Tibial nerve (tissue), 4 donors: ENCODE measurements around the gene DPM2. TPM values are rescaled to one million over a fixed set of nuclear protein-coding genes. Genes with fewer than 3 reads are reported as not detected.

Experiments used
- DNase-seq, 2 donors: peaks; one replicate each; pipeline ENCODE4 v3.0.0-alpha.2; 2019; ENCODE audit warnings: low spot score in 2 of 2
- H3K27ac ChIP-seq, 4 donors: fragments of 200-600 bp; sonication (generic) in 3 of 4; one replicate each; pipeline ENCODE4 v1.5.1; 2017 to 2019; ENCODE audit warnings: mild to moderate bottlenecking in 1 of 4
- H3K27me3 ChIP-seq, 2 donors: fragments of 200-600 bp; sonication (generic) in 1 of 2; one replicate each; pipeline versions ENCODE4 v1.5.1 to v1.6.0; 2017 to 2019
- H3K36me3 ChIP-seq, 3 donors: fragments of 200-600 bp; sonication (generic); one replicate each; pipeline ENCODE4 v1.5.1; 2018 to 2019
- H3K4me1 ChIP-seq, 4 donors: fragments of 200-600 bp; sonication (generic) in 3 of 4; one replicate each; pipeline ENCODE4 v1.5.1; 2017 to 2019
- H3K4me3 ChIP-seq, 4 donors: fragments of 200-600 bp; sonication (generic) in 3 of 4; one replicate each; pipeline ENCODE4 v1.5.1; 2017 to 2019; ENCODE audit warnings: mild to moderate bottlenecking in 1 of 4, moderate library complexity in 1 of 4
- H3K9me3 ChIP-seq, 4 donors: fragments of 200-600 bp; sonication (generic) in 3 of 4; one replicate each; pipeline ENCODE4 v1.5.1; 2017 to 2019
- EP300 ChIP-seq, 2 donors: sonication (generic); formaldehyde crosslinking; IDR thresholded peaks; one replicate each; pipeline ENCODE4 v1.6.1; 2017; ENCODE audit warnings: antibody characterized with exemption in 2 of 2, mild to moderate bottlenecking in 1 of 2
- POLR2A ChIP-seq, 2 donors: fragments of 450-650 bp; IDR thresholded peaks; one replicate each; pipeline ENCODE4 v1.6.1; 2017; ENCODE audit warnings: antibody characterized with exemption in 2 of 2, mild to moderate bottlenecking in 2 of 2, moderate library complexity in 2 of 2
- WGBS, 2 donors: methylation state at CpG; one replicate each; pipeline ENCODE4 v1.1.5; 2018; 5-methylcytosine and 5-hydroxymethylcytosine counted together
- total RNA-seq, 4 donors: library from RNA; depleted of rRNA; stranded (reverse); fragments of >200 nt; gene quantifications; one replicate each; pipeline ENCODE4 v1.1.0, GENCODE V29; 2016
- TF ChIP-seq, protein P1 (sequence below), 5 experiments: fragments of 200-600 bp in 3 of 5; fragments of 450-650 bp in 2 of 5; sonication (generic) in 3 of 5; IDR thresholded peaks; one replicate each; pipeline ENCODE4 v1.5.1; 2016 to 2019; ENCODE audit warnings: antibody characterized with exemption in 5 of 5, mild to moderate bottlenecking in 3 of 5, moderate library complexity in 2 of 5

Gene DPM2
- total RNA-seq, 4 donors from 2014 or later: 9.0 to 21.9 (median 14.7) TPM

DNA sequence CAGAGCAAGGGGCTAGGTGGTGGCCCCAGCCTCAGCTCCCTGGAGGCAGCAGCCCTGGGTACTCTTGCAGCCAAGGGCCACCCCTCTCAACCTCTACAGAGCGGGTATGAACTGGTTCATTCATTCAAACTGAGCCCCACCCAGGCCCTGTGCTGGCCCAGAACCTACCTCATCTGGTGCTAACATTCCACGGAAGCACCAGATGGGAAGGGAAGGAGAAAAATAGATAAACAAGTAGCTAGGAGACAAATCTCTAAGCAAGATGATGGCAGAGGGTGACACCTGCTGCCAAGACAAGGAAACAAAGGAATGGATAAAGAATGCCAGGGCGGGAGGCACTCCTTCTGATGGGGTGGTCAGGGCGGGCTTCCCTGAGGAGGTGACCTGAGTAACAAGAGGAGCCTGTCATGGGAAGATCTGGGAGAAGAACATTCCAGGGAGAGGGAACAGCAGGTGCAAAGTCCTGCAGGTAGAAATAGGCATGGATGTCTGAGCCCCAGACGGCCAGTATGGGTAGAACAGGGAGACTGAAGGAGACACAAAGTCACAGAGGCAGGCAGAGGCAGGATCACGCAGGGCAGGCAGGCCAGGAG is 26.9 kb downstream of the DPM2 start:
- TF ChIP-seq POLR2A (IDR thresholded peaks at IDR 0.05): no peak
- TF ChIP-seq, protein P1, sequence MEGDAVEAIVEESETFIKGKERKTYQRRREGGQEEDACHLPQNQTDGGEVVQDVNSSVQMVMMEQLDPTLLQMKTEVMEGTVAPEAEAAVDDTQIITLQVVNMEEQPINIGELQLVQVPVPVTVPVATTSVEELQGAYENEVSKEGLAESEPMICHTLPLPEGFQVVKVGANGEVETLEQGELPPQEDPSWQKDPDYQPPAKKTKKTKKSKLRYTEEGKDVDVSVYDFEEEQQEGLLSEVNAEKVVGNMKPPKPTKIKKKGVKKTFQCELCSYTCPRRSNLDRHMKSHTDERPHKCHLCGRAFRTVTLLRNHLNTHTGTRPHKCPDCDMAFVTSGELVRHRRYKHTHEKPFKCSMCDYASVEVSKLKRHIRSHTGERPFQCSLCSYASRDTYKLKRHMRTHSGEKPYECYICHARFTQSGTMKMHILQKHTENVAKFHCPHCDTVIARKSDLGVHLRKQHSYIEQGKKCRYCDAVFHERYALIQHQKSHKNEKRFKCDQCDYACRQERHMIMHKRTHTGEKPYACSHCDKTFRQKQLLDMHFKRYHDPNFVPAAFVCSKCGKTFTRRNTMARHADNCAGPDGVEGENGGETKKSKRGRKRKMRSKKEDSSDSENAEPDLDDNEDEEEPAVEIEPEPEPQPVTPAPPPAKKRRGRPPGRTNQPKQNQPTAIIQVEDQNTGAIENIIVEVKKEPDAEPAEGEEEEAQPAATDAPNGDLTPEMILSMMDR (IDR thresholded peaks at IDR 0.05): peak in 3 of 5 experiments; percentile 10 to 34 (median 13)
- 62 to 63% methylated on average over 6 of the region's 6 CpGs for WGBS, 2 donors
- no peaks in the 10 kb centered on the region for H3K27me3 ChIP-seq
- H3K9me3 ChIP-seq: no peaks in the 10 kb centered on the region
- H3K4me1 ChIP-seq: peaks cover 0 to 49% (median 26%) of the 10 kb centered on the region in 4 donors
- H3K27ac ChIP-seq: peak overlapping the region in 3 of 4 donors; percentile 46 to 60 (median 53)
- peaks cover 0 to 64% (median 0%) of the 10 kb centered on the region in 3 donors for H3K36me3 ChIP-seq
- DNase-seq: no peak
- H3K4me3 ChIP-seq: no peak overlapping the region

DNA sequence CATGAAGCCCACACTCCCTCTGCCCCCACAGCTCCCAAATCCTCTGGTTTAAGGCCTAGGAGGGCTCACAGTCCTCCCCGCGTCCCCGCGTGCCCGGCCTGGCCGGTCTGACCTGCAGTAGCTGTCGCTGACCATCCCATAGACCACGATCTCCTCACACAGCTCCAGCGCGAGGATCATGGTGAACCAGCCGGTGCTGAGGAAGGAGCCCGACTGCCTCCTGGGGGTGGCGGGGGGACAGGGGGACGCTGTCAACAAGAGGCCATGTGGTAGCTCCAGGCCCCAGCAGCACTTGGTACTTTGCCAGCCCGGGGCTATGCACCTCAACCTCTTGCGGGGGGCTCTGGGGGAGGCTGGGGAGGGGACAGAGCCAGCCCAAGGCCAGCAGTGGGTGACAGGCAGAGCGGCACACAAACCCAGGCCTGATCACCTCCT is 27.8 kb downstream of the DPM2 start:
- Histone ChIP-seq H3K36me3 (peaks cover 0 to 64% (median 0%) of the 10 kb centered on the region in 3 donors), H3K4me1 (peaks cover 0 to 50% (median 30%) of the 10 kb centered on the region in 4 donors), H3K27ac (peak overlapping the region; percentile 2 to 53 (median 36)), H3K9me3 (no peaks in the 10 kb centered on the region), H3K27me3 (no peaks in the 10 kb centered on the region), H3K4me3 (no peak overlapping the region)
- TF ChIP-seq, protein P1 (IDR thresholded peaks at IDR 0.05): no peak
- TF ChIP-seq EP300 (IDR thresholded peaks at IDR 0.05) (no peak), POLR2A (IDR thresholded peaks at IDR 0.05) (no peak)
- WGBS, 2 donors: 84 to 87% methylated on average over 16 of the region's 17 CpGs
- no peak for DNase-seq

DNA sequence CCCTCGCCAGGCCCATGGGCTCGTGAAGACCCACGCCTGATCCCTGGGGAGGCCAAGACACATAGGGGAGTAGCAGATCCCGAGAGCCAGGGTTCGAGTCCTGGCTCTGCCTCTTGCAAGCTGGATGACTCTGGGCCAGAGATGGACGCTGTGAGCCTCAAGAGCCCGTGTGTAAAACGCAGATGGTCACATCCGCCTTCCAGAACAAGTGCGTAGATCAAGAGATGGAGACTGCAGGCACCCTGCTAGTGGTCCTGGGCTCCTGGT is 29.1 kb downstream of the DPM2 start:
- Histone ChIP-seq H3K27ac (peak overlapping the region in 2 of 4 donors; percentile 87 to 88), H3K9me3 (no peaks in the 10 kb centered on the region), H3K27me3 (no peaks in the 10 kb centered on the region), H3K36me3 (peaks cover 0 to 53% (median 0%) of the 10 kb centered on the region in 3 donors), H3K4me1 (peaks cover 0 to 59% (median 41%) of the 10 kb centered on the region in 4 donors), H3K4me3 (no peak overlapping the region)
- 91 to 97% methylated on average over 9 to 10 of the region's 10 CpGs for WGBS, 2 donors
- no peak for DNase-seq
- TF ChIP-seq, protein P1 (IDR thresholded peaks at IDR 0.05): no peak
- TF ChIP-seq EP300 (IDR thresholded peaks at IDR 0.05) (no peak), POLR2A (IDR thresholded peaks at IDR 0.05) (no peak)

DNA sequence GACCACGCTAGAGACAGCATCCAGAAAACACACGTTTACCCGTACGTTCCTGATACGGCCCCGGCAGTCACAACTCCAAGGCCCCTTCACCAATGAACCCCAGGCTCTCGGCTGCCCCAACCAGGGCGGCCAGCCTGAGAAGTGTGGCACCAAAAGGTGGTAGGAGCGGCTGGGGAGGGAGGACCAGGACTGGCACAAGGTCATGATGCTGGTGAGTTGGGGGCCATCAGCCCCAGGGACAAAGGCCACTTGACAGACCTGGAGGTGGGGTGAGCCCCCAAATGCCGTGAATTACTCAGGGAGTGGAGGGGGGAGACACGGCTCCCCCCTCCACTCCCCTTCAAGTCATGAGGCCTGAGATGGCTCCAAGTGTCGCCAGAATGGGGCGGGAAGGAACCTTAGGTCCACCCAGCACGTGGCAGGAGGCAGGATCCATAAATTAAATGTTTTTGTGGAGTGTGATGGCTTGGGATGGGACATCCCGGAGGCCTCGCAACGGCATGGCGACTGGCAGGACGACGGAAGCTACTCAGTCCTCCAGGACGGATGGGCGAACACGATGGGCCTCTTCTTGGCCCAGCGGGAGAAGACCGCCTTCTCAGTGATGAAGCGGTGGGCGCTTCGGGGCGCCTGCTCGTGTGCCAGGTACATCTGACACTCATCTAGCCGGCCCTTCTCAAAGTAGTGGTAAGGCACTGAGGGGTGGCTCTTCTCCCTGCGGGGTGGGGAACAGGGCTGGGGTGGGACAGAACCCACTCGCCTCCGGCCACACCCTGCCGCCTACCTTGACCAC is 29.6 kb downstream of the DPM2 start:
- Histone ChIP-seq H3K27me3 (no peaks in the 10 kb centered on the region), H3K27ac (peak overlapping the region in 3 of 4 donors; percentile 87 to 88 (median 88)), H3K9me3 (no peaks in the 10 kb centered on the region), H3K36me3 (peaks cover 0 to 48% (median 0%) of the 10 kb centered on the region in 3 donors), H3K4me1 (peaks cover 0 to 65% (median 47%) of the 10 kb centered on the region in 4 donors), H3K4me3 (no peak overlapping the region)
- TF ChIP-seq EP300 (IDR thresholded peaks at IDR 0.05) (no peak), POLR2A (IDR thresholded peaks at IDR 0.05) (no peak)
- TF ChIP-seq, protein P1 (IDR thresholded peaks at IDR 0.05): no peak
- DNase-seq: no peak
- WGBS, 2 donors: 87 to 88% methylated on average over 34 of the region's 35 CpGs

DNA sequence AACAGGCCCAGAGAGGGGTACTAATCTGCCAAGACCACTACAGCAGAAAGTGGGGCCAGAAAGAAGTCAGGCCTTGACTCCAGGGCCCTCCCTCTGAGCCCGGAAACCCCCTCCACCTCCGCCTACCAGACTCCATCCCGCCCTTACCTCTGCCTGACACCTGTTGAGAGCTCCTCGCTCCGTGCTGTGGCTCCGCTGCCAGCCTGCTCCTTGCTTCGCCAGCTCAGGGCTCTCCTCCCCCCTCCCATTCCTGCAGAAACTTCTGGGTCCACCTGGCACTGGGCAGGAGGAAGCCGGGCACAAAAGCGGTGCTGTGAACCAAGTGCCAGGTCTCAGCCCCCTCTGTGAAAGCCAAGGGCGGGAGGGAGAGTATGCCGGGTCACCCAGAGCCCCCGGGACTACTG is 31.9 kb downstream of the DPM2 start:
- no peaks in the 10 kb centered on the region for H3K9me3 ChIP-seq
- H3K4me1 ChIP-seq: peaks cover 0 to 82% (median 51%) of the 10 kb centered on the region in 4 donors
- DNase-seq: no peak
- no peak overlapping the region for H3K4me3 ChIP-seq
- no peaks in the 10 kb centered on the region for H3K27me3 ChIP-seq
- TF ChIP-seq EP300 (IDR thresholded peaks at IDR 0.05) (no peak), POLR2A (IDR thresholded peaks at IDR 0.05) (no peak)
- TF ChIP-seq, protein P1 (IDR thresholded peaks at IDR 0.05): no peak
- peaks cover 0 to 25% (median 0%) of the 10 kb centered on the region in 3 donors for H3K36me3 ChIP-seq
- H3K27ac ChIP-seq: peak overlapping the region; percentile 69 to 88 (median 88)
- 64 to 68% methylated on average over 12 of the region's 12 CpGs for WGBS, 2 donors
